NCI-H1694 treated with DMSO at 0.1 percent for 48 hours (cell line): Measurements from ENCODE around the gene C5.
A peak's percentile ranks its signal among the peaks of the same experiment; 100 is the strongest.
"Not testable (repeated sequence)": the region's sequence is repeated elsewhere in the genome, so short reads cannot be mapped to it uniquely, and the experiment has no call there.

Source experiments
- DNase-seq: peaks from one replicate; lab custom pipeline; 2025; lab: John Stamatoyannopoulos, UW

C5 gene

DNA sequence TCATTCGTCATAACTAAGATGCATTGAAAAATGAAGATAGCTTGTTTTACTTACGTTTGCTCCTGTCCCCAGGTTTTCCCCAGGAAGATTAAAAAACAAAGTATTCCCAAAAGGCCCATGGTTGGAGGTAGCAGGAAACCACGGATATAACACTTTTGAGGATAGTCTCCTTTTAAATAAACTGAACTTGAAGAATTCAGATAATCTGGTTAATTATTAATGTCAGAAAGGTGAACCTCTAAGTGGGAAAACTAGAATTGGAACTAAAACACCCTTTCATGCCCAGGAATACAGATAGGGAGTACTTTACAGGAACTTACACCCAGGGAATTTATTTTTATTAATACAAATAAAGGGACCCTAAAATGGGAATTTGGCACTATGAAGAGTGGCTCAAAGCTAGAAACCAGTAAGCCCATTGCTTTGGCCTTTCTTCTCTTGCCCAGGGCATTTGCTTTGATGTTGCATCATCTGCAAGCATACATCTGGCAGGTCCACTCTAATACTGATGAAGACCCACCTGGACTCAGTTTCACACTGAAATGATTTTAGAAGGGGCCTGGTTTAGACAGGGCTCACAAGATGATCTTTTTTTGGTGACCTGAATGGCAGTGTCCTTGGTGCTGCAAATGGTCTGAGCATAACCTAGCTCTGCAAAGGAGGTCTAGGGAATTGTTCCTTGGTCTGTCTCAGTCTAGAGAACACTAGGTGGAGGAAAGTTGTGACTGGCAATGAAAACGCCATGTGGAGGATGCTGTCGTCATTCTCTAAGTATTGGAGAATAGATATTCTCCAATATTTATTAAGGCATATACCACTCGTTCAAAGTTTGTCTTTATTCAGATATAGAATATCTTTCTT, at the start of gene C5:
C5 (minus strand) TSS at position 148 of the 861 bp plus-strand sequence; CDS start at position 119, 29 bp downstream.
- no peak for DNase-seq

DNA sequence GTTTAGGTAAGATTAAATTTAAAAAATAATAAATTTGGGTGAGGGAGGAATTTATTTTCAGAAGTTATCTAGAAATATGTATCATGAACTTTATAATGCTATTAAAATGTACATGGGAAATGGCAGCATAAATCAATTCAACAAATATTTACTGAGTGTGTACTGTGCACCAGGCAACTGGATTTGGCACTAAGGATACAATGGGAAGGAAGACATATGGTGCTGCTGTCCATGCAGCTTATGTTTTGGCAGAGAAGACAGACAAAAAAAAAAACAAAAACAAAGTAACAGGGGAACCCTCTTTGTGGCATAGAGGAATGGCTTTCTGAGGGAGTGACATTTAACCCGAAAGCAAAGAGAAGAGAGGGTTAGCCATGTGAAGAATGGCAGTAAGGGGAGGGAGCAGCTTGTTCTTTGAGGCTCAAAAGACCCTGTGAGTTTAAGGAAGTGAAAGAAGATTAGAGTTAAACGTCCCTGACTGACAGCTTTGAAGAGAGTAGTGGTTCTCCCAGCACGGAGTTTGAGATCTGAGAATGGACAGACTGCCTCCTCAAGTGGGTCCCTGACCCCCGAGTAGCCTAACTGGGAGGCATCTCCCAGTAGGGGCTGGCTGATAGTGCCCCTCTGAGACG, 48.6 kb upstream of the C5 start:
- DNase-seq = no peak

DNA sequence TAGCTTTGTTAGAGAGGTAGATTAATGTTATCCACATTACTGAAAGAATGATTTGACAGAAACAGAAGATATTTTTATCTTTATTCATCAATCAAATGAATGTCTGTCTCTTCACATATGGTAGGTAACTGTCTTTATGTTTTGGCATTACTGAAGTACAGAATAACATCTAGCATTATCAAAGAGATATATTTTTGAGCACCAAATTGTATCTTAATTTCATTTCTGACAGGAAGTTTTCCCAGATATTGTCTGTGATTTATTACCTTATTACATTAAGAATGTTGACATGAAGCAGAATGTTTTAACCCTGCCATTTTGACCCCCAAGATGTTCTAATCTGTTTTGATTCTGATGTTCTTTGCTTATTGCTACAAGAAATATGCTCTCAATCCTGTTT, 45.0 kb upstream of the C5 start:
- DNase-seq = no peak

DNA sequence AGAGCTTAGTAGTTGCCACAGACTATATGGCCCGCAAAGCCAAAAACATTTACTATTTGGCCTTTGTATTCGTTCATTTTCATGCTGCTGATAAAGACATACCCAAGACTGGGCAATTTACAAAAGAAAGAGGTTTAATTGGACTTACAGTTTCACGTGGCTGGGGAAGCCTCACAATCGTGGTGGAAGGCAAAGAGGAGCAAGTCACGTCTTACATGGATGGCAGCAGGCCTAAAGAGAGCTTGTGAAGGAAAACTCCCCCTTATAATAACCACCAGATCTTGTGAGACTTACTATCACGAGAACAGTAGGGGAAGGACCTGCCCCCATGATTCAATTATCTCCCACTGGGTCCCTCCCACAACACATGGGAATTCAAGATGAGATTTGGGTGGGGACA, 40.7 kb upstream of the C5 start:
- not testable (repeated sequence) for DNase-seq

DNA sequence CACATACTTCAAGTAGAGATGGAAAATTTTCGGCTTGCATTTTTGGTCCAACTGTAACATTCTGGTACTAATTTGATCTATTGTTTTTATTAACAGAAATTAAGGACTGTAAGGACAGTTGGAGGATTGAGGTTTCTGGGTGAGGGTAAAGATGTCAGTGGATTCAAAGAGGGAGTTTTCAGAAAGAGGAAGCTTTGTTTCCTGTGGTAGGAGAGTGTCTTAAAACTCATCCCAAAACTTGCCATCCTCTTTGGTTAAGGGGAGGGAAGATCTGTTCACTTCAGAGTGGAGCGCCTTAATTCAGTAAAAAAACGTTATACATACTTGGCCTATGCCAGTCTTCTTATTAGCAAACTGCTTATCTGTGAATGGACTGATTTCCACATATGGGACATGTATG, 38.5 kb upstream of the C5 start:
- no peak for DNase-seq

DNA sequence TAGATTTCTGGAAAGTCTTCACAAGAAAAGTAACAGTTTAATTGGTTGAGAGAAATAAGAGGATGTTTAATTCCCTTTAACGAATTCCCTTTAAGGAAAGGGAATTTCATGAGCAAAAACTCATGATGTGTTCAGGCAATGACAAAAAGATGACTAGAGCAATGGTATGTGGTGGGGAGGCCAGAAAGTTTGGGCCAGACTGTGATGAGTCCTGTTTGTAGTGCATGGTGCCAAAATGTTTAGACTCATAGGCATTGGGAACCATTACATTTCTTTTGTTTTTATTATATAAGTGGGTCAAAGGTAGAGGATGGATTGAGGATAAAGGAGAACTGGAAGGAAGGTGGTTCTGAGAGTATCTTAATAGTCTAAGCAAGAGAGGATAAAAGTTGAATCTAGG, 35.6 kb upstream of the C5 start:
- DNase-seq = no peak

DNA sequence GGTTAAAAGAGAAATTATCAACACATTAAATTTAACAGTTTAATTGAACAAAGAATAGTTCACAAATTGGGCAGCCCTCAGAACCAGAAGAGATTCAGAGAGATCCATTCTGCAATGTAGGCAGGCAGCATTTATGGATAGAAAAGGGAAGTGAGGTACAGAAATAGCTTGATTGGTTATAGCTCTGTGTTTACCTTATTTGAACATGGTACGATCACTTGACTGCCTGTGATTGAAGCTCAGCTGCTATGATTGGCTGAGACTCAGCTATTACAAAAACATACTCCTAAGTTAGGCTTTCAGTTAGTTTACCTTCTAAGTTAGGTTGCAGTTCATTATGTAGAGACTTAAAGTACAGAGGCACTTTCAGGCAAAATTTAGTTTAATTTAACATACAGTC, 32.0 kb upstream of the C5 start:
- no peak for DNase-seq

DNA sequence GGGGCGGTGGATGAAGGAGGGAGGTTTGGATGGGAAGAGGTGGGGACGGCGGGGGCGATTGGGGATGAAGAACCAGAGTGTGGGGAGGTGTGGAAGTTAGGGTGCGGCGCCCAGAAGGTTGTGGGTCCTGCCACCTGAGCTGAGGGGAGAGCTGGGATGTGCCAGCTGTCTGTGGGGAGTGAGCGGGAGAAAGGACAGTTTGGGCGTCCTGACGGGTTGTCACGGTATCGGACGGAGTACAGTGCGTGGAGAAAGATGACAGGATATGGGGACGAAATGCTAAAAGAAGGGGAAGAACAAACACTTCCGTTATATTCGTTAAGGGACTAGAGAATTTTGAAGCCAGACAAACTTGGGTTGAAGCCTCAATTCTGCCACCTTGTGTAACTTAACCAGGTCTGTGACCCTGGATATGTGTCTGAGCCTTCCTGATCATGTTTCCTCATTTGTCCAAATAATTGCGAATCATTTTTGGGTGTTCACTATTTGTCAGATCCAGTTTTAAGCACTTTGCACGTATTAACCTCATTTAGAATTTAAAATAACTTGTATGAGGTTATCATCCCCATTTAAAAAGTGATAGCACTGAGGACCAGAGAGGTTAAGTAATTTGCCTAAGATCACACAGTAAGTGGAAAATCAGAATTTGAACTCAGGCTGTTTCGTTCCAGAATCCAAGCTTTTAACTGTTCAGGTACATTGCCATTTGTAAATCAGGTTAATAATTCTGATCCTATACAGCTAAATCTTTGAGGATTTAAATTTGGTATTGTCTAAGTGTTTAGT, 25.4 kb upstream of the C5 start:
- peak; percentile 38 for DNase-seq

DNA sequence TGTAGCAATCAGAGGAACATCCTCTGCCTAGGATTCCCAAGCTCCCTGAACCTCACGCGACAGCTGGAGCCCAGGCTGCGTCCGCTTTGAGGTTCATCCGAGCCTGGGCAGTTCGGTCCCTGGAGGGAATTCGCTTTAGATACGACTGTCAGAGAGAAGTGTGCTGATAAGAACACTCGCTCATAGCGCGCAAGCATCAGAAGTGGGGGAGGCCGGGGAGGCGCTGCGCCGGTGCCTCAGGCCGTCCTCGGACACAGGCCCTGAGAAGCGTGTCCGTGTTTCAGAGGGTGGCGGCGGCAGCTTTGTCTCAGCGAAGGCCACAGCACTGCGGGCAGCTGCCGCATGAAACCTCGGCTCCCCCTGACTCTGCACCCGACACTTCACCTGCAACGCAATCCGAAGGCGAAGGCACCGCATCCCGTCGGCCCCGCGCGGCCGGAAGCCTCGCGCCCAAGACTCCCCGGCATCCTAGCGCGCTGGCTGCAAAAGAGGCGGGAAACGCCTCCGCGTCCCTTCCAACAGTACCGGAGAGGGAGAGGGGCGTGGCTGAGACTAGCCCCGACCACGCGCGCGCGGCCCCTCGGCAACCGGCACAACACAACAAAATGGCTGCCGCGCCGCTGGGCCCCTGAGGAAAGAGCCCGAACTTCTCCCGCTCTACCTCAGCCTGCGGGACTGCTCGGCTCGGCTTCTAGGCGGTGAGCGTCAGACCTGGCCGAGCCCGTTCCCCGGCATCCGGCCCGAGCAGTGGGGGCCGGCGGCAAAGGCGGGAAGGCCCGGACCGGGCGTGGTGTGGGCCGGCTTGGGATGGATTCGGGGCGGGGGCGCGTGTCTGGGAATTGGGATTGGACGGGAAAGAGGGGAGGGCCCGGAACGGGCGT, 24.5 kb upstream of the C5 start, which contains the start of gene CNTRL:
CNTRL (plus strand) TSS at position 586 of the 881 bp plus-strand sequence. CDS start 13,372 bp downstream, outside the sequence.
- peak; percentile 71 for DNase-seq

DNA sequence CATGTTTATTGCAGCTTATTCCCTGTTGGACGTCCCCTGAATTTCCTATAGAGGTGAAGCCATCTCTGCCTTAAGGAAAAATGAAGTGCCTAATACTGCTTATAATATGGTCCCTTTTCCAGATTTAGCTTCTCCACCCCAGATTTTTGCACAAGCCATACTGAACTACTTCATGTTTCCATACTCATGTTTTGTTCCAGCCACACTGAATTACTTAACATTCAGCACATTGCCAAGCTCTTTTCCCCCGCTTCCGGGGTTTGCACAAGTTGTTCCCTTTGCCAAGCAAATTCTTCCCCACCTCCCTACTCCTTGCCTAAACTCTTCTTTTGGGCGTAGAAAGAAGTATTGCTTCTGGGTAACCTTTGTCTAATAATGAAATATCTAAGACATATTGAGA, 23.0 kb upstream of the C5 start:
- DNase-seq = peak; percentile 3

DNA sequence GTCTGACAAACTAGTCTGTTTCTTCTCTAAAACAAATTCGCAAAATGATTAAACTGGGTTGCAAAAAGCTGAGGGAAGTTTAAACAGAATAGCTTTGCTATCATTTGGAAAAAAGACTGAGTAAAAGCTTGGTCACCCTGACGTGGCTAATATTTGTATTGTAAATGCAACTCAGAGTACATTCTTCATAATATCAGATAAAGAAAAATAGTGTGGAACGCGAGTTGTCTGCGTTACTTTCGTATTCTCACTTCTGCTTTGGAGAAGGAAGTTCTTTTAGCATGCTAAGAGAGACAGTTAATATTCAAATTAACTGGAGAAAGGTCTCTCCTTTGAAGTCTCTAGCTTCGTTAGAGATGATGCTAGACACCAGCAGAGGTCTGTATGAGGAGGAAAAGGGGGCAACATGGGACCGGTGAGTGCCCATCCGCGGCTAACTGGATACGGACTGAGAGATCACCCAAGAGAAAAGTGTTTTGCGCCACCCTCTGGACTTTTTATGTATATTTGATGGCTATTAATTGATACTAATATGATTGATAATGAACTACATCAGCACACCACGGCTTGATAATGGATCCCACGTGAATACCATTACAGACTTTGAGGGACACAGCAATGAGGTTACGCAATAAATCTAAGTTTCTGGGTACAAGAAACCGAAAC, 21.8 kb upstream of the C5 start:
- DNase-seq = no peak

DNA sequence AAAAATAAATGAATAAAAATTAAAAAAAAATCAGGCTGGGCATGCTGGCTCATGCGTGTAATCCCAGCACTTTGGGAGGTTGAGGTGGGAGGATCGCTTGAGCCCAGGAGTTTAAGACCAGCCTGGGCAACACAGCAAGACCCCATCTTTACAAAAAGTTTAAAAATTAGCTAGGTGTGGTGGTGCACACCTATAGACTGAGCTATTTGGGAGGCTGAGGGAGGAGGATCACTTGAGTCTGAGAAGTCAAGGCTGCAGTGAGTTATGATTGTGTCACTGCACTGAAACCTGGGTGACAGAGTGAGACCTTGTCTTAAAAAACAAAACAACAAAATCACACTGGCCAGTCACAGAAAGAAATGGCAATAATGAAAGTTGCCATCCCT, 21.3 kb upstream of the C5 start:
- DNase-seq = no peak

DNA sequence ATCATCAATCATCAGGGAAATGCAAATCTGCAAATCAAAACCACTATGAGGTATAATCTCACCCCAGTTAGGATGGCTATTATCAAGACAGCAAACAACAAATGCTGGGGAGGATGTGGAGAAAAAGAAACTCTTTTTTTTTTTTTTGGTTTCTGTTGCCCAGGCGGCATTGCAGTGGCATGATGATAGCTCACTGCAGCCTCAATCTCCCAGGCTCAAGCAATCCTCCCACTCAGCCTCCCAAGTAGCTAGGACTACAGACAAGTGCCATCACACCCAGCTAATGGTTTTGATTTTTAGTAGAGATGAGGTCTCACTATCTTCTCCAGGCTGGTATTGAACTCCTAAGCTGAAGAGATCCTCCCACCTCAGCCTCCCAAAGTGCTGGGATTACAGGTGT, 19.3 kb upstream of the C5 start:
- DNase-seq = no peak

DNA sequence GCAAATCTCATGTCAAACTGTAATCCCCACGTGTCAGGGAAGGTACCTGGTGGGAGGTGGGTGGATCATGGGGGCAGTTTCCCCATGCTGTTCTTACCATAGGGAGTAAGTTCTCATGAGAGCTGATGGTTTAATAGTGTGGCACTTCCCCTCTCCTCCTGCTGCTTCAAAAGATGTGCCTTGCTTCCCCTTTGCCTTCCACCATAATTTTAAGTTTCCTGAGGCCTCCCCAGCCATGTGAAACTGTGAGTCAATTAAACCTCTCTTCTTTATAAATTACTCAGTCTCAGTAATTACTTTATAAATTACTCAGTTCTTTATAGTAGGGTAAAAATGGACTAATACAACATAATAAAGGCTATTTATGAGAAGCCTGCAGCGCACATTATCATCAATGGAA, 17.6 kb upstream of the C5 start:
- DNase-seq = no peak

DNA sequence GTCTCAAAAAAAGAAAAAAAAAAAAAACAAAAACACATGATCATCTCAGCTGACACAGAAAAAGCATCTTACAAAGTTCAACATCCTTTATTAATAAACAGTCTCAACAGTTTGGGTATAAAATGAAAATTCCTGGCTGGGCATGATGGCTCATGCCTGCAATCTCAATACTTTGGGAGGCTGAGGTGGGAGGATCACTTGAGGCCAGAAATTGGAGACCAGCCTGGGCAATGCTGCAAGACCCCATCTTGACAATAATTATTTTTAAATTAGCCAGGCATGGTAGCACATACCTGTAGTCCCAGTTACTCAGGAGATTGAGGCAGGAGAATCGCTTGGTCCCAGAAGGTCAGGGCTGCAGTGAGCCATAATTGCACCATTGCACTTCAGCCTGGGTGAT, 16.8 kb upstream of the C5 start:
- no peak for DNase-seq

DNA sequence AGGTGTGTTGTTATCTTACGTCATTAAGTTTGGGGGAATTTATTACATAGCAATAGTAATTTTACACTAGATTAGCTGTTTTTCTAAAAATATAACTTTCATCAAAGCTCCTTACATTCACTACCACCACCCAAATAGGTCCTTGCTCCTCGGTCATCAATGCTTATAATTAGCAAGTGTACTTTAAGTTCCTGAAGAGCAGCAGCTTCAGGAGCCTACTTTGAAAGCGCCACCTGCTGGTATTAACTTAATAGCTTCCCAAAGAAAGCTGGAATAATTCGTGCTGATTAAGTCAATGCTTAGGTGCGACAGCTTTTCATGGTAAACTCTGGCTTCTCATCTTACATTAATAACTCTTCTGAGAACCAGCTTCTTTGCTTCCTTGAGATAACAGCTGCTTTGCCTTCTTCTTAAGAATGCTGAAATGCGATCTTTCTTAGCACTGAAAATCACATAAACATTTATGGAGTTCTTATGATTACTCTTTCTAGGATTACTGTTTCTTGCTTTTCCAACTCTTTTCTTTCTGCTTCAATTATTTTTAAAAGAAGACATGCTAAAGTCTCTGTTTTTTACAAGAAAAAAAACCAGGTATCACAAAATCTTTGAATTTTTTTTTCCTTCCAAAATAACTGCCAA, 10.0 kb upstream of the C5 start:
- DNase-seq = peak; percentile 51

DNA sequence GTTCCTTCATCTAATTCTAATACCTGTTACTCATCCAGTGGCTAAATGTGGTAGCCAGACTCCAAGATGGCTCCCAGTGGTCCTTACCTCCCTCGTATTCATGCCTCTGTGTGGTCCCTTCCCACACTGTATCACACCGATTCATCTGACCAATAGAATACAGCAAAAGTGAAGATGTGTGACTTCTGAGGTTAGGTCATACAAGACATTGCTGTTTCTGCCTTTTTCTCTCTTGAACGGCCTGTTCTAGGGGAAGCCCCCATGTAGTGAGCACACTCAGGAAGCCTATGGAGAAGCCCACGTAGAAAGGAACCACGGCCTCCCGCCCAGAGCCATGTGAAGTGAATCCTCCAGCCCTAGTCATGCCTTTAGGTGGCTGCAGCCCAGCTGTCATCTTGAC, 9.4 kb upstream of the C5 start:
- no peak for DNase-seq

DNA sequence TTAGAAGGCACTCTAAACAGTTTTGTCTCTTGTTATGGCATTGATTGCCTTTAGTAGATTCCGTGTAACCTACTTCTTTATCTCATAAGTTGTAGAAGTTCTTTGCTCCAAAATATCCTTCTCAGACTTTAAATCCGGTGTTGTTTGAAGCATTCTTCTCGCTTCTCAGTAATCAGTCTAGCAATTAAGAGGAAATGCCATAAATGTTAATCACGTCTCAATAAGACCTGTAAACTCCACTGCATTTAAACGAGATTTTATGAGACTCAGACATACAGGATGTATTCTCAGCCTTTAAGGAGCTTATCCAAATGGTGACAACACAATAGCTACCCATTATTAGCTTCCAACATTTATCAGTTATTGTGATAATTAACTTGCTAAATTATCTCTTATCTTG, 7.7 kb upstream of the C5 start:
- DNase-seq = no peak

DNA sequence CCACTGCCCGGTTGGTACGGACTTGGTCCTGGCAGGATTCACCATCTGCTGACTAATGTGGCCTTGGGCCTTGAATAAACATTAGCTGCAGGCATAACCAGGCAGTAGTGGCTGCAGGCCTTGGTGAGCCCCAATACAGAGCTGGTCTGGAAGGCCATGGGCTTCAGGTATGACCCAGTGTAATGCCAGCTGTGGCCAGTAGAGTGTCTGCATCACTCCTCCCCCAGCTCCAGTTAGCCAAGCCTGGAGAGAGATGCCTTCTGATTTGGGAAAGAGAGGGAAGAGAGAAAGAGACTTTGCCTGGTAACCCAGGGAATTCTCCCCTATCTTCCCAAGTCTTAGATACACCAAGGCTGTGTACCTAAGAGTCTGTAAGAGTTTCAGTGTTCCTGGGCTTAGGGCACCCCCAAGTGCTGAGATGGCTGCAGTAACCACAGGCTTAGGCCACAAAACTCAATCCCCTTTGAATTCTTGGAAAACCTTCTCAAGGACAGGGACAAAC, 5.6 kb upstream of the C5 start:
- no peak for DNase-seq

DNA sequence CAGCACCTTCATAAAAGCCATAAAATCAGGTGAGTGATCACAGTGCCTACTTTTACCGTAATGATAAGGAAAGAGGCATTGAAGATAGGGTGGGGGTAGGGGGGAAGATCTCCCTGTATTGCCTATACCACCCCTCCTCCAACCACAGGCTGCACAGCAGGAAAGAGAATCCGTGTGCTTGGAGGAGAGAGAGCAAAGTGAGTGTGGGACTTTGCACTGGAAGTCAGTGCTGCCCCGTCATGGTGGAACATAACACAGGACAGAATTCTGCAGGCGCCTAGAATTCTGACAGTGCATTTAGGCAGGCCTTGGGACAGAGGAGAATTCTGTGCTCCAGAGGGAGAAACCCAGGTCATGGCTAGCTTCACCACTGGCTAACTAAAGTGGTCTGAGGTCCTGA, 3.5 kb upstream of the C5 start:
- DNase-seq = no peak

DNA sequence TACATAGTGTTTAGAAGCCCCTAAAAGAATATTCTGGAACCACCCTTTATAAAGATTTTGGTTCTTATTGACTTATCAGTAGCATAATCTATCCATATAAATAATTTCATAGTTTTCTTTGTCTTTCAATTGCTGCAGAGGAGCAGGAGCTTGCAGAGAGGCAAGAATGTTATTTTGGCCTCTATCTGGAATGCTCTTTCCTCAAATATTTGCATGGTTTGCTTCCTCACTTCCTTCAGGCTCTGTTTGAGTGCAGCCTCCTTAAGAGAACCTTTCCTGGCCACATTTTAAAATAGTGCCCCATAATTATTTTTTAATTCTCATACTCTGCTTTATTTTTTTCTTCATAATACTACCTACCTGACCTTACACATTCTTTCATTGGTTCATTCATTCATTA, 1.5 kb downstream of the C5 start:
- DNase-seq = no peak
